IMR-90 (cell line): ENCODE data around the gene FAM78A. TPM values are rescaled to one million over a fixed set of nuclear protein-coding genes. Genes with fewer than 3 reads are reported as not detected.

Experiments used
- ATAC-seq: fragments of 200-7000 bp; cut with Tn5 transposase; 2 replicates; pipeline ENCODE4 v1.9.1; 2020; ENCODE audit warnings: low read depth, mild to moderate bottlenecking, moderate library complexity
- BruUV-seq: library from RNA; stranded (reverse); fragments of 400-500 nt; replicated peaks from 2 replicates; lab custom pipeline; 2021; lab: Mats Ljungman, UMichigan
- CTCF ChIA-PET: fragments of 300-600 bp; formaldehyde crosslinking; extraction: SDS; loops from one replicate; lab custom pipeline; 2021; ENCODE audit warnings: antibody characterized with exemption; lab: Yijun Ruan, JAX
- POLR2A ChIA-PET: fragments of 300-600 bp; sonication (Branson Sonifier 250); formaldehyde crosslinking; loops from one replicate; lab custom pipeline; 2022; ENCODE audit warnings: antibody characterized with exemption; ENCODE audit not compliant: unreplicated experiment; lab: Charles Lee
- DNase-seq: peaks from one replicate; pipeline ENCODE4 v3.0.0; 2013
- H2AFZ ChIP-seq: replicated peaks from 2 replicates; pipeline ENCODE3; 2013; ENCODE audit warnings: low read length, mild to moderate bottlenecking; ENCODE audit not compliant: poor library complexity
- H2AK5ac ChIP-seq: 2 replicates; pipeline ENCODE4 v1.6.1; 2013; ENCODE audit warnings: low read depth, low read length, inconsistent platforms
- H2AK9ac ChIP-seq: replicated peaks from 2 replicates; pipeline ENCODE3; 2013; ENCODE audit warnings: mild to moderate bottlenecking, low read depth, low read length, moderate library complexity; ENCODE audit not compliant: poor library complexity
- H2BK120ac ChIP-seq: 2 replicates; pipeline ENCODE4 v1.6.1; 2013; ENCODE audit warnings: low read depth, low read length, inconsistent platforms
- H2BK15ac ChIP-seq: 3 replicates; pipeline ENCODE4 v1.6.1; 2013; ENCODE audit warnings: low read depth, low read length, inconsistent platforms
- H2BK20ac ChIP-seq: 2 replicates; pipeline ENCODE4 v1.6.1; 2013; ENCODE audit warnings: low read depth, mild to moderate bottlenecking, inconsistent platforms, low read length, moderate library complexity
- H2BK5ac ChIP-seq: 2 replicates; pipeline ENCODE4 v1.6.1; 2013; ENCODE audit warnings: mild to moderate bottlenecking, low read depth, low read length, inconsistent platforms; ENCODE audit not compliant: poor library complexity, severe bottlenecking
- H3K14ac ChIP-seq: replicated peaks from 2 replicates; pipeline ENCODE4 v1.6.1; 2013; ENCODE audit warnings: low read depth, low read length, inconsistent platforms
- H3K18ac ChIP-seq: 2 replicates; pipeline ENCODE4 v1.6.1; 2013; ENCODE audit warnings: low read depth, low read length, control low read depth
- H3K23ac ChIP-seq: 2 replicates; pipeline ENCODE4 v1.6.1; 2013; ENCODE audit warnings: low read depth, low read length, inconsistent platforms
- H3K27ac ChIP-seq: 2 replicates; pipeline ENCODE4 v1.5.1; 2013; ENCODE audit warnings: mild to moderate bottlenecking, control low read depth, low read length; ENCODE audit not compliant: insufficient read depth
- H3K27me3 ChIP-seq: 2 replicates; pipeline ENCODE4 v1.6.1; 2013; ENCODE audit warnings: low read length; ENCODE audit not compliant: control insufficient read depth, insufficient read depth
- H3K36me3 ChIP-seq: 2 replicates; pipeline ENCODE4 v1.6.1; 2013; ENCODE audit warnings: low read length, mixed read lengths; ENCODE audit not compliant: control insufficient read depth, insufficient read depth
- H3K4ac ChIP-seq: 2 replicates; pipeline ENCODE4 v1.6.1; 2013; ENCODE audit warnings: low read depth, low read length, inconsistent platforms
- H3K4me1 ChIP-seq: 2 replicates; pipeline ENCODE4 v1.6.1; 2013; ENCODE audit warnings: low read length, mixed read lengths; ENCODE audit not compliant: control insufficient read depth, insufficient read depth
- H3K4me2 ChIP-seq: 2 replicates; pipeline ENCODE4 v1.6.1; 2013; ENCODE audit warnings: low read depth, mild to moderate bottlenecking, control low read depth, low read length, moderate library complexity
- H3K4me3 ChIP-seq: 2 replicates; pipeline ENCODE4 v1.5.1; 2013; ENCODE audit warnings: low read depth, mild to moderate bottlenecking, control low read depth, low read length, moderate library complexity; ENCODE audit not compliant: insufficient read depth
- H3K56ac ChIP-seq: 2 replicates; pipeline ENCODE4 v1.6.1; 2013; ENCODE audit warnings: low read length, inconsistent platforms; ENCODE audit not compliant: insufficient read depth; ENCODE audit errors: extremely low read depth
- H3K79me1 ChIP-seq, 2 experiments: 2 replicates each; pipeline ENCODE4 v1.6.1; 2013; ENCODE audit warnings: low read length in 2 of 2, inconsistent platforms in 1 of 2, low read depth in 1 of 2
- H3K9ac ChIP-seq: 2 replicates; pipeline ENCODE4 v1.6.1; 2013; ENCODE audit warnings: low read depth, low read length, control low read depth
- H3K9me1 ChIP-seq: 2 replicates; pipeline ENCODE4 v1.6.1; 2013; ENCODE audit warnings: low read length, inconsistent platforms; ENCODE audit not compliant: insufficient read depth
- H3K9me3 ChIP-seq: 2 replicates; pipeline ENCODE4 v1.6.1; 2013; ENCODE audit warnings: low read length; ENCODE audit not compliant: control insufficient read depth, insufficient read depth
- H4K20me1 ChIP-seq: 2 replicates; pipeline ENCODE4 v1.6.1; 2013; ENCODE audit warnings: low read length, inconsistent platforms; ENCODE audit not compliant: insufficient read depth
- H4K5ac ChIP-seq: 2 replicates; pipeline ENCODE4 v1.6.1; 2013; ENCODE audit warnings: mild to moderate bottlenecking, low read depth, low read length, control low read depth
- H4K8ac ChIP-seq, 2 experiments: 2 replicates each; pipeline ENCODE4 v1.6.1; 2013; ENCODE audit warnings: low read depth in 2 of 2, low read length in 2 of 2, control low read depth in 1 of 2, inconsistent platforms in 1 of 2
- H4K91ac ChIP-seq: 2 replicates; pipeline ENCODE4 v1.6.1; 2013; ENCODE audit warnings: low read depth, low read length, inconsistent platforms; ENCODE audit not compliant: insufficient read depth
- MAZ ChIP-seq: IDR thresholded peaks from 2 replicates; pipeline ENCODE4 v1.6.1; 2012; ENCODE audit warnings: low read depth, mild to moderate bottlenecking, low read length, improper control_type of control experiment, moderate library complexity, borderline replicate concordance
- NFE2L2 ChIP-seq: fragments of 150-350 bp; IDR thresholded peaks from 2 replicates; pipeline ENCODE4 v1.6.1; 2016; ENCODE audit warnings: low read depth, mild to moderate bottlenecking, low read length
- POLR2A ChIP-seq: IDR thresholded peaks from 2 replicates; pipeline ENCODE4 v1.6.1; 2012; ENCODE audit warnings: mild to moderate bottlenecking, low read depth, low read length
- RCOR1 ChIP-seq: IDR thresholded peaks from 2 replicates; pipeline ENCODE4 v1.6.1; 2012; ENCODE audit warnings: mild to moderate bottlenecking, low read length, improper control_type of control experiment; ENCODE audit not compliant: insufficient replicate concordance
- RFX5 ChIP-seq: IDR thresholded peaks from 2 replicates; pipeline ENCODE4 v1.8.0; 2012; ENCODE audit warnings: low read depth, mild to moderate bottlenecking, low read length, moderate library complexity
- WGBS, 2 experiments: methylation state at CpG; one replicate each; pipeline versions ENCODE4 v1.1.5 to v1.1.7; 2013; ENCODE audit warnings: missing lambda C conversion rate in 2 of 2; ENCODE audit not compliant: insufficient read length in 1 of 2; ENCODE audit errors: extremely low coverage in 2 of 2; 5-methylcytosine and 5-hydroxymethylcytosine counted together
- dilution Hi-C: fragments of 300-500 bp; cut with HindIII; formaldehyde crosslinking; loops from one replicate; pipeline ENCODE4 v1.14.3; 2018; ENCODE audit warnings: low sequenced_read_pairs; ENCODE audit not compliant: unreplicated experiment
- in situ Hi-C: fragments of 300-500 bp; cut with MboI; formaldehyde crosslinking; loops from 3 replicates; pipeline ENCODE4 v1.14.3; 2019; ENCODE audit warnings: low sequenced_read_pairs, inconsistent platforms, mixed read lengths
- intact Hi-C: fragments of 100-400 bp; cut with micrococcal nuclease; formaldehyde crosslinking; loops from 2 replicates; pipeline ENCODE4 v1.10.0; 2022
- polyA plus RNA-seq, 3 experiments: library from polyadenylated mRNA; depleted of rRNA; stranded (reverse); fragments of >200 nt; gene quantifications; 2 replicates each; pipeline ENCODE4 v1.2.3, GENCODE V29; 2012; ENCODE audit warnings: low replicate concordance in 1 of 3
- total RNA-seq: library from RNA; depleted of rRNA; stranded (reverse); fragments of >200 nt; gene quantifications from 2 replicates; pipeline ENCODE4 v1.2.3, GENCODE V29; 2012
- TF ChIP-seq, protein P1 (sequence below): fragments of 150-350 bp; IDR thresholded peaks from 2 replicates; pipeline ENCODE4 v1.6.1; 2016; ENCODE audit warnings: low read depth, mild to moderate bottlenecking, low read length, moderate library complexity, borderline replicate concordance

The FAM78A gene
- total and polyA plus RNA-seq, 2 of the 4 experiments (the other 2 are of a cell fraction): 0.18 to 0.27 TPM

DNA sequence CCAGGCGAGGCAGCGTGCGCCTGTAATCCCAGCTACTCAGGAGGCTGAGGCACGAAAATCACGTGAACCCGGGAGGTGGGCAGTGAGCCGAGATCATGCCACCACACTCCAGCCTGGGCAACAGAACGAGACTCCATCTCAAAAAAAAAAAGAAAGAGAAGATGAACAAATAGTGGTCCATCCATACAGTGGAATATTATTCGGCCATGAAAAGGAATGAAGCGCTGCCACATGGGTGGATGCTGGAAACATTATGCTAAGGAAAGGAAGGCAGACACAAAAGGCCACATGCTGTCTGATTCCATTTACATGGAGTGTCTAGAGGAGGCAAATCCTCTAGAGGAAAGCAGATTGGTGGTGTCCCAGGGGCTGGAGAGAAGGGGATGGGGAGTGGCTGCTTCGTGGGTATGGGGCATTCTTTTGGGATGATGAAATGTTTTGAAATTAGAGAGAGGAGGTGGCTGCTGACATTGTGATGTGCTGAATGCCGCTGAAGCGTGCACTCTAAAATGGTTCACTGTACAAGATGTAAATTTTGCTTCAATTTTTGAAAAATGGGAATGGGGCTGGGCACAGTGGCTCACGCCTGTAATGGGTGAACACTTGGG lies 30.2 kb upstream of the FAM78A start:
- Histone ChIP-seq H2AK5ac (no peak overlapping the region), H3K14ac (no peak overlapping the region), H2BK20ac (no peak overlapping the region), H3K4ac (no peak overlapping the region), H3K4me2 (no peak overlapping the region), H2BK5ac (no peak overlapping the region), H3K18ac (no peak overlapping the region), H3K23ac (no peak overlapping the region), H2BK120ac (no peak overlapping the region), H2AFZ (no peak overlapping the region), H3K36me3 (no peaks in the 10 kb centered on the region), H2AK9ac (no peak overlapping the region), H3K27ac (no peak overlapping the region), H3K4me1 (peaks cover 2% of the 10 kb centered on the region; the same call in 1 of the 2 replicates), H3K4me3 (no peak overlapping the region), H3K56ac (no peak overlapping the region), H4K8ac (no peak overlapping the region), H3K9me3 (no peaks in the 10 kb centered on the region), H3K79me1 (no peaks in the 10 kb centered on the region), H3K27me3 (peaks cover 17% of the 10 kb centered on the region), H4K5ac (no peak overlapping the region), H3K9ac (no peak overlapping the region), H4K91ac (no peak overlapping the region), H3K9me1 (no peaks in the 10 kb centered on the region), H4K20me1 (no peaks in the 10 kb centered on the region), H2BK15ac (no peak overlapping the region)
- intact Hi-C loops: no loop called here
- ChIA-PET POLR2A (no interaction called here), CTCF (no interaction called here)
- no peak for DNase-seq
- in situ Hi-C loops: no loop called here
- dilution Hi-C loops: no loop called here
- no TSS peak for BruUV-seq
- ATAC-seq: no peak
- TF ChIP-seq, protein P1, sequence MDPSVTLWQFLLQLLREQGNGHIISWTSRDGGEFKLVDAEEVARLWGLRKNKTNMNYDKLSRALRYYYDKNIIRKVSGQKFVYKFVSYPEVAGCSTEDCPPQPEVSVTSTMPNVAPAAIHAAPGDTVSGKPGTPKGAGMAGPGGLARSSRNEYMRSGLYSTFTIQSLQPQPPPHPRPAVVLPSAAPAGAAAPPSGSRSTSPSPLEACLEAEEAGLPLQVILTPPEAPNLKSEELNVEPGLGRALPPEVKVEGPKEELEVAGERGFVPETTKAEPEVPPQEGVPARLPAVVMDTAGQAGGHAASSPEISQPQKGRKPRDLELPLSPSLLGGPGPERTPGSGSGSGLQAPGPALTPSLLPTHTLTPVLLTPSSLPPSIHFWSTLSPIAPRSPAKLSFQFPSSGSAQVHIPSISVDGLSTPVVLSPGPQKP: no peak
- no peak for TF ChIP-seq RCOR1
- no peak for TF ChIP-seq POLR2A
- TF ChIP-seq NFE2L2: no peak
- TF ChIP-seq RFX5: no peak
- TF ChIP-seq MAZ: no peak
- 96% methylated on average over 4 of the region's 14 CpGs; no CpG with 5 or more reads in 1 of the 2 experiments for WGBS, 2 experiments
